GM10266 (cell line): ENCODE measurements around the gene NKTR.
A peak's percentile ranks its signal among the peaks of the same experiment; 100 is the strongest.

Experiments used
- DNase-seq: peaks from one replicate; pipeline ENCODE4 v3.0.0; 2012; ENCODE audit errors: extremely low spot score
- CTCF ChIP-seq: IDR thresholded peaks from 2 replicates; pipeline ENCODE4 v1.5.1; 2012; ENCODE audit warnings: mild to moderate bottlenecking, low read depth; ENCODE audit not compliant: control insufficient read depth, insufficient read depth; ENCODE audit errors: missing control alignments

Gene NKTR

GRCh38 chr3:42667523-42668412 is 67.3 kb downstream of the NKTR start:
- DNase-seq = peak; percentile 7
- TF ChIP-seq CTCF = no peak

- no peak for DNase-seq
Observed at GRCh38 chr3:42668413-42668760, 67.9 kb downstream of the NKTR start.

GRCh38 chr3:42668793-42669217 is 68.3 kb downstream of the NKTR start:
- DNase-seq = no peak
- no peak for TF ChIP-seq CTCF

More at GRCh38 chr3:42668413-42668760, 67.9 kb downstream of the NKTR start:
- TF ChIP-seq CTCF = no peak

GRCh38 chr3:42670051-42670576 is 69.6 kb downstream of the NKTR start:
- no peak for TF ChIP-seq CTCF
- no peak for DNase-seq

GRCh38 chr3:42670670-42671069 is 70.2 kb downstream of the NKTR start:
- no peak for TF ChIP-seq CTCF
- DNase-seq = no peak

GRCh38 chr3:42672515-42672914 is 72.0 kb downstream of the NKTR start:
- no peak for TF ChIP-seq CTCF
- DNase-seq = no peak

GRCh38 chr3:42673082-42673481 is 72.6 kb downstream of the NKTR start:
- no peak for TF ChIP-seq CTCF
- no peak for DNase-seq
